ENCODE data around the gene C16orf90.

The C16orf90 gene

DNA sequence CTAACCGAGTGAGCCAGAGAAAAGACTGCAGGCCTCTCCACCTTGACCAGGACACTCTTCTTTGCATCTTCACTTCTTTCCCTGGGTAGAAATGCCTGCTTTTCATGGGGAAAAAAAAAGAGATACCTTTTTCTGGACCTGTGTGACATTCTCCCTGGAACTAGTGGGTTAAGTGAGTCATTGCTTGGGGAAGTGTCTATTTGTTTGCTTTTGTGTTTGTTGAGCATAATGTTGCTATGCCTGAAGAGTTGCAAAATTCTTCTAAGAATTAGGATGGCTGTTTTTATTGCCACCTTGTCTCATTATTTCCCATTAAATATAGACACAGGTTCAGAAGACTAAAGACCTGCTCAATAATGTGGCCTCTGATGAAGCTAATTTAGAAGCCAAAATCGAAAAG lies 24.3 kb upstream of the C16orf90 start:
- Histone ChIP-seq H3K9me3 (no peaks in the 10 kb centered on the region), H3K27me3 (no peaks in the 10 kb centered on the region), H3K4me1 (no peaks in the 10 kb centered on the region), H3K36me3 (peaks cover 39% of the 10 kb centered on the region), H3K4me3 (ENCODE audit: low read depth, low read length) (no peak overlapping the region)
- no peak for DNase-seq
- TF ChIP-seq, protein P1, sequence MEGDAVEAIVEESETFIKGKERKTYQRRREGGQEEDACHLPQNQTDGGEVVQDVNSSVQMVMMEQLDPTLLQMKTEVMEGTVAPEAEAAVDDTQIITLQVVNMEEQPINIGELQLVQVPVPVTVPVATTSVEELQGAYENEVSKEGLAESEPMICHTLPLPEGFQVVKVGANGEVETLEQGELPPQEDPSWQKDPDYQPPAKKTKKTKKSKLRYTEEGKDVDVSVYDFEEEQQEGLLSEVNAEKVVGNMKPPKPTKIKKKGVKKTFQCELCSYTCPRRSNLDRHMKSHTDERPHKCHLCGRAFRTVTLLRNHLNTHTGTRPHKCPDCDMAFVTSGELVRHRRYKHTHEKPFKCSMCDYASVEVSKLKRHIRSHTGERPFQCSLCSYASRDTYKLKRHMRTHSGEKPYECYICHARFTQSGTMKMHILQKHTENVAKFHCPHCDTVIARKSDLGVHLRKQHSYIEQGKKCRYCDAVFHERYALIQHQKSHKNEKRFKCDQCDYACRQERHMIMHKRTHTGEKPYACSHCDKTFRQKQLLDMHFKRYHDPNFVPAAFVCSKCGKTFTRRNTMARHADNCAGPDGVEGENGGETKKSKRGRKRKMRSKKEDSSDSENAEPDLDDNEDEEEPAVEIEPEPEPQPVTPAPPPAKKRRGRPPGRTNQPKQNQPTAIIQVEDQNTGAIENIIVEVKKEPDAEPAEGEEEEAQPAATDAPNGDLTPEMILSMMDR (IDR thresholded peaks at IDR 0.05; ENCODE audit: low read depth, low read length): no peak

DNA sequence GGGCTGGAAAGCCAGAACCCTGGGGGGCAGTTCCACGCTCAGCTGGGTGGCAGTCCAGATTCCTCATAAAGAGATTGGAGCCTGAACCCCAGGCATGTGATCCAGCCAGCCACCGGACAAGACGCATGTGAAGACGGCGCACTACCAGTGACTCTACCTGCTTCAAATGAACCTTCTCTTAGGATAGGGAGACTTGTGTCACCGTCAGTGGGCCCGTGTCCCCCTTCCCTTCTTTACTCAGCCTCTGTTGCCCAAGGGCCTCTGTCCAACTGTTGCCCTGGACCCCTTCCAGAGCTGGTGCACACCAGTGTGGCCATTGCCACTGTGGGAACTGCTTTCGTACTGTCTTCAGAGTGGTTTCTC lies 23.7 kb upstream of the C16orf90 start:
- Histone ChIP-seq H3K4me3 (ENCODE audit: low read depth, low read length) (no peak overlapping the region), H3K9me3 (no peaks in the 10 kb centered on the region), H3K27me3 (no peaks in the 10 kb centered on the region), H3K36me3 (peaks cover 43% of the 10 kb centered on the region), H3K4me1 (no peaks in the 10 kb centered on the region)
- TF ChIP-seq, protein P1 (IDR thresholded peaks at IDR 0.05; ENCODE audit: low read depth, low read length): no peak
- DNase-seq: no peak

DNA sequence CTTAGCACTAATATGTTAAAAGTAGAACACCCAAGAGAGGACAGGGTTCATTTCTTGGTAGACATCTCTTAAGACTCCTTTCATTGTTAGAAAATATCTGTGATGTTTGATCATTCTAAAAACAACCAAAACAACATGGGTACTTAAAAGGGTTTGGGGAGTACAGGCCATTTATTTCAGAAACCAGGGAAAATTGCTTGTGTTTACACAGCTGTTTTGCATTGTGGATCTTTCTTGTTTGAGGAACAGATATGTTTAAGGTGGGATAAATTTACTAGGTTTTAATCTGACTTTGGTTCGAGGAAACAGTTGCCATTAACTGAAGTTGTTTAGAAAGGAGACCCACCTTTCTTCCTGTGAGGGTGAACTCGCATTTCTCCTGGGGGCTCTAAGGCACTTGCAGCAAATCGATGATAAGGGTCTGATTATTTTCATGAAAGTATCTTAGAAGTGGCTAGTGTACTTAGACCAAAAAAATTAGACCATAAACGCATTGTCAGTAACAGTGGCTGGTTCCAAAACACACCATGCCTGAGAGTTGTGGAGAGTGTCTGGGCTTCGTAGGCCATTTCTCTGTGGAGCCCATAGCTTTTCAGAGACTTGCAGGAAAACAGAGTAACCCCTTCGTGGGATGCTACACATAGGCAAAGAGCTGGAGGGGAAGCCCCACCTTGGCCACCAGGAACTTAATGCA lies 23.1 kb upstream of the C16orf90 start:
- no peak for DNase-seq
- Histone ChIP-seq H3K27me3 (no peaks in the 10 kb centered on the region), H3K4me1 (no peaks in the 10 kb centered on the region), H3K4me3 (ENCODE audit: low read depth, low read length) (no peak overlapping the region), H3K36me3 (peaks cover 43% of the 10 kb centered on the region), H3K9me3 (no peaks in the 10 kb centered on the region)
- TF ChIP-seq, protein P1 (IDR thresholded peaks at IDR 0.05; ENCODE audit: low read depth, low read length): no peak

DNA sequence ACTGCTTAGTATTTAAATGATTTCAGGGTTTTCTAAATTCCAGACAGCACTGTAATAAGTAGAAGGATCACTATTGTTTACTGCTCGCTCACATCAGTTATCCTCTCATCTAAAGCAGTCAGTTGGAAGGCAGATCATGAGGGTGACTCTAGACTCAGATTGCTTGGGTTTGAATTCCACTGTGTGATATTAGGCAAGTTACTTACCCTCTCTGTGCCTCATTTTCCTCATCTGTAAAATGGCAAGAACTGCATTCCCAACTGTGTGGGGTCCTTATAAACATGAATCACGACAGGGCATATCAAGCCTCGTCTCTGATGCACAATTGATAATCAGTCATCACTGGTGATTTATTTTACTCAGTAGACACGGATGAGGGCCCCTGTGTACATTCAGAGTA lies 20.6 kb upstream of the C16orf90 start:
- H3K27me3 ChIP-seq: no peaks in the 10 kb centered on the region
- TF ChIP-seq, protein P1 (IDR thresholded peaks at IDR 0.05; ENCODE audit: low read depth, low read length): no peak
- no peaks in the 10 kb centered on the region for H3K4me1 ChIP-seq
- H3K9me3 ChIP-seq: no peaks in the 10 kb centered on the region
- peaks cover 41% of the 10 kb centered on the region for H3K36me3 ChIP-seq
- H3K4me3 ChIP-seq (ENCODE audit: low read depth, low read length): no peak overlapping the region
- no peak for DNase-seq

DNA sequence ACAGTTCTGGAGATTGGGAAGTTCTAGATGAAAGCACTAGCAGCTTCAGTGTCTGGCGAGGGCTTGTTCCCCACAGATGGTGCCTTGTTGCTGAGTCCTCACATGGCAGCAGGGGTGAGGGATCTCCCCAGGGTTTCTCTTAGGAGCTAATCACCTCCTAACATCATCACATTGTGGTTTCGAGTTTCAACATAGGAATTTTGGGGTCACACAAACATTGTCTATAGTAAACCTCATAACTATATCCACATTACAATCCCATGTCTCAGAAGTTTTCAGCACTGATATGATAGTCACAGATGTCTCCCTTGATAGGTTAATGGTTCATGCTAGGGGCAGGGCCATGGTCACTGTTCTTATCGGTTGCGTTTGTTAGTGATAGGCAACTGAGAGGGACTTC lies 19.3 kb upstream of the C16orf90 start:
- no peak overlapping the region for H3K4me3 ChIP-seq (ENCODE audit: low read depth, low read length)
- DNase-seq: no peak
- H3K9me3 ChIP-seq: no peaks in the 10 kb centered on the region
- TF ChIP-seq, protein P1 (IDR thresholded peaks at IDR 0.05; ENCODE audit: low read depth, low read length): no peak
- no peaks in the 10 kb centered on the region for H3K27me3 ChIP-seq
- peaks cover 37% of the 10 kb centered on the region for H3K36me3 ChIP-seq
- H3K4me1 ChIP-seq: no peaks in the 10 kb centered on the region

DNA sequence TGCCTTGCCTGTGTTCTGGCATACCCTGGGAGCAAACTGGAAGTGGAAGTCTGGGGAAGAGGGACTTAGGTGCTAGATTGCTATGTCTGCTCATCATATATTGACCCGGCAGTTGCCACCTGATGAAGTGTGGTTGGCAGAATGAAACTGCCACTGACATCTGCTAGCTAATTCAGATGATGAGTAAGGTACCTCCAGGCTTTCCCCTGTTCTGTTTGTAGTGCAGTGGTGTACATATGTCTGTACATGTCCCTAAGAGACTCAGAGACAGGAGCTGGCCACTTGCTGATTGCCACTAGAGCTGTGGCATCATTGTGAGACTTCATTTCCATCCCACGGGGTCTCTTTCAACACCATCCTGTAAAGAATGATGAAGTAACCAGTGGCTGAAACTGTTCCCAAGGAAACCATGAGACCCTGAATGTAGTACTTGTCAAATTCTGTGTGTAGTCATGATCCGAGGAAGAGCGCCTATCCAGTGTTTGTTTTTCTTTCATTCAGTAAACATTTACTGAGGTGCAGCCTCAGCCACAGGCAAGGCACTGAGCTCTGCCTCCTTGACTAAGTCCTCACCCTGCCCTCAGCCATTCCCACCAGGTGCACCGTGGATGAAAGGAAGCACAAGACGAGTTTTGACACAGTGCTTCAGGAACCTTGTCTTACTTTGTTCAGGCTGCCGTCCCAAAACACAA lies 18.7 kb upstream of the C16orf90 start:
- Histone ChIP-seq H3K27me3 (no peaks in the 10 kb centered on the region), H3K9me3 (no peaks in the 10 kb centered on the region), H3K4me3 (ENCODE audit: low read depth, low read length) (no peak overlapping the region), H3K36me3 (peaks cover 32% of the 10 kb centered on the region), H3K4me1 (no peaks in the 10 kb centered on the region)
- DNase-seq: no peak
- TF ChIP-seq, protein P1 (IDR thresholded peaks at IDR 0.05; ENCODE audit: low read depth, low read length): no peak
